ENCODE results near the gene H2AZ2.
"Not testable (repeated sequence)": the region's sequence is repeated elsewhere in the genome, so short reads cannot be mapped to it uniquely, and the experiment has no call there.

H2AZ2 gene

GRCh38 chr7:44870336-44870735, 22.4 kb upstream of the H2AZ2 start:
- DNase-seq, result not testable (repeated sequence)

GRCh38 chr7:44867073-44867995, 19.4 kb upstream of the H2AZ2 start:
- DNase-seq, result no peak

- not testable (repeated sequence) for DNase-seq
Observed at GRCh38 chr7:44861949-44862348, 14.1 kb upstream of the H2AZ2 start.

- no peak for DNase-seq
Observed at GRCh38 chr7:44858161-44858560, 10.3 kb upstream of the H2AZ2 start.

GRCh38 chr7:44854644-44855364, 6.9 kb upstream of the H2AZ2 start:
- DNase-seq, result no peak

- no peak for DNase-seq
Observed at GRCh38 chr7:44853391-44853790, 5.5 kb upstream of the H2AZ2 start.

- no peak for DNase-seq
Observed at GRCh38 chr7:44852590-44852989, 4.7 kb upstream of the H2AZ2 start.

GRCh38 chr7:44849885-44850544, 2.1 kb upstream of the H2AZ2 start:
- DNase-seq, result no peak

- DNase-seq, result peak; percentile 28
Observed at GRCh38 chr7:44849259-44849884, 1.5 kb upstream of the H2AZ2 start.

GRCh38 chr7:44847509-44847919, 373 bp downstream of the H2AZ2 start:
- peak; percentile 87 for DNase-seq

GRCh38 chr7:44846816-44847508, 925 bp downstream of the H2AZ2 start:
- no peak for DNase-seq

GRCh38 chr7:44846390-44846789, 1.5 kb downstream of the H2AZ2 start:
- DNase-seq, result not testable (repeated sequence)

- DNase-seq, result no peak
Observed at GRCh38 chr7:44845451-44845850, 2.4 kb downstream of the H2AZ2 start.

- not testable (repeated sequence) for DNase-seq
Observed at GRCh38 chr7:44843440-44843839, 4.4 kb downstream of the H2AZ2 start.

- DNase-seq, result not testable (repeated sequence)
Observed at GRCh38 chr7:44842675-44843074, 5.2 kb downstream of the H2AZ2 start.

GRCh38 chr7:44838751-44839150, 9.1 kb downstream of the H2AZ2 start:
- DNase-seq, result no peak

- DNase-seq, result no peak
Observed at GRCh38 chr7:44827567-44827966, 20.3 kb downstream of the H2AZ2 start.

GRCh38 chr7:44824894-44825526, 22.9 kb downstream of the H2AZ2 start:
- no peak for DNase-seq

- no peak for DNase-seq
Observed at GRCh38 chr7:44823255-44823781, 24.6 kb downstream of the H2AZ2 start.

GRCh38 chr7:44819292-44819691, 28.6 kb downstream of the H2AZ2 start:
- DNase-seq, result no peak

- no peak for DNase-seq
Observed at GRCh38 chr7:44814919-44815318, 33.0 kb downstream of the H2AZ2 start.

- DNase-seq, result no peak
Observed at GRCh38 chr7:44811571-44811970, 36.3 kb downstream of the H2AZ2 start.

All from DMS79 (cell line).